Measurements from ENCODE around the gene ZNF396. TPM values are rescaled to one million over a fixed set of nuclear protein-coding genes. Genes with fewer than 3 reads are reported as not detected.

The ZNF396 gene
- total and polyA plus RNA-seq, 8 donors, result 2.4 to 3.9 (median 3.2) TPM

GRCh38 chr18:35410561-35410960 lies 33.4 kb upstream of the ZNF396 start:
- H3K4me3 ChIP-seq, result no peak overlapping the region
- no peaks in the 10 kb centered on the region for H3K36me3 ChIP-seq
- no peaks in the 10 kb centered on the region for H3K27me3 ChIP-seq
- ATAC-seq (no peak), DNase-seq (no peak)
- intact Hi-C loops (cut with DNase I), result no loop called here
- H3K4me1 ChIP-seq, result peaks cover 0 to 13% of the 10 kb centered on the region in 2 donors
- no peak for TF ChIP-seq CTCF (IDR thresholded peaks at IDR 0.05)
- no peak overlapping the region for H3K27ac ChIP-seq
- no peaks in the 10 kb centered on the region for H3K9me3 ChIP-seq

GRCh38 chr18:35409911-35410310 lies 32.8 kb upstream of the ZNF396 start:
- TF ChIP-seq CTCF (IDR thresholded peaks at IDR 0.05), result no peak
- ATAC-seq (no peak), DNase-seq (no peak)
- Histone ChIP-seq H3K4me1 (peaks cover 0 to 13% of the 10 kb centered on the region in 2 donors), H3K36me3 (no peaks in the 10 kb centered on the region), H3K27ac (no peak overlapping the region), H3K9me3 (no peaks in the 10 kb centered on the region), H3K4me3 (no peak overlapping the region), H3K27me3 (no peaks in the 10 kb centered on the region)
- intact Hi-C loops (cut with DNase I), result no loop called here

GRCh38 chr18:35408843-35409261 lies 31.7 kb upstream of the ZNF396 start:
- intact Hi-C loops (cut with DNase I), result no loop called here
- no peak overlapping the region for H3K4me3 ChIP-seq
- no peak for TF ChIP-seq CTCF (IDR thresholded peaks at IDR 0.05)
- DNase-seq (peak in 1 of 4 donors; percentile 69), ATAC-seq (no peak)
- peaks cover 0 to 13% of the 10 kb centered on the region in 2 donors for H3K4me1 ChIP-seq
- H3K9me3 ChIP-seq, result no peaks in the 10 kb centered on the region
- no peaks in the 10 kb centered on the region for H3K27me3 ChIP-seq
- H3K27ac ChIP-seq, result no peak overlapping the region
- no peaks in the 10 kb centered on the region for H3K36me3 ChIP-seq

GRCh38 chr18:35407871-35408481 lies 30.8 kb upstream of the ZNF396 start:
- Histone ChIP-seq H3K36me3 (no peaks in the 10 kb centered on the region), H3K4me3 (no peak overlapping the region), H3K4me1 (peaks cover 0 to 13% of the 10 kb centered on the region in 2 donors), H3K27ac (no peak overlapping the region), H3K9me3 (no peaks in the 10 kb centered on the region), H3K27me3 (no peaks in the 10 kb centered on the region)
- peak; percentile 67 to 73 for TF ChIP-seq CTCF (IDR thresholded peaks at IDR 0.05)
- DNase-seq (peak in 2 of 4 donors; percentile 62 to 77), ATAC-seq (peak; percentile 94)
- intact Hi-C loops (cut with DNase I), result no loop called here

- no peaks in the 10 kb centered on the region for H3K27me3 ChIP-seq
- TF ChIP-seq CTCF (IDR thresholded peaks at IDR 0.05), result no peak
- intact Hi-C loops (cut with DNase I), result no loop called here
- H3K36me3 ChIP-seq, result no peaks in the 10 kb centered on the region
- DNase-seq (no peak), ATAC-seq (peak; percentile 47)
- H3K27ac ChIP-seq, result no peak overlapping the region
- no peaks in the 10 kb centered on the region for H3K9me3 ChIP-seq
- H3K4me3 ChIP-seq, result no peak overlapping the region
- H3K4me1 ChIP-seq, result peaks cover 0 to 13% of the 10 kb centered on the region in 2 donors
Observed at GRCh38 chr18:35406666-35407065, 29.5 kb upstream of the ZNF396 start.

Measured in left lung (tissue), 10 donors.